ENCODE results near the gene PHF21A.

The PHF21A gene

DNA sequence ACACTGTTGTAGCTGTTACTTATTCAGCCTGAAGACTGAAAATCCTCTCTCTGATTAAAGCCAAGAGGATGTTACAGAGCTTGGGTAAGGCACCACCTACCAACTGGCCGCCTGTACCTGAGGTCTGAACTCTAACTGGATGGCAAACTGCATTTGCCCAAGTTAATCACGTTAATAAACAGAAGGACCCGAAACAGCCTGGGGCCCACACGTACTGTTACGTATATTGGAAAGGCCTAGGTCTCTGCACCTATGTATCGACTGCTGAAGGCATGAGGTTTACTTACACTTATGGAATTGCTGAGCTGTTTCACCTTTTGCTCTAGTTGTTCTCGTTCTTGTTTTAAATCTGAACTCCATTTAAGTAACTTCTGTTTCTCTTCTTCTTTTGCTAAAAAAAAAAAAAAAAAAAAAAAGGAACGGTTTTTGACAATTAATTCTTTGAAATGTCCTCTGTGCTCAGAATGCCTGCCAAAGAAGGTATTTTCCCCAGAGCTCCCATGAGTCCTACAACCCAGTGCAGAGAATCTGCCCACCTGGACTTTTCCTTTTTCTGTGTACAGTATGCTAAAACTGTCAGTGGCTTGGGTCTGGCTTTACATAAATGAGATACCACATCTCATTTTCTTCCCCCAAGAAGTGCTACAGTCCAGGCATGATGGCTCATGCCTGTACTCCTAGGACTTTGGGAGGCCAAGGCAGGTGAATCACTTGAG lies 185.7 kb downstream of the PHF21A start:
- Histone ChIP-seq H3K27ac (ENCODE audit: low read depth, low read length) (peak overlapping the region; percentile 69), H3K9me3 (ENCODE audit: insufficient read depth, low read length) (no peaks in the 10 kb centered on the region), H3K36me3 (ENCODE audit: low read length) (no peaks in the 10 kb centered on the region), H3K9ac (ENCODE audit: low read length) (no peak overlapping the region), H3K4me2 (ENCODE audit: low read depth, low read length, poor library complexity, severe bottlenecking) (no peak overlapping the region), H4K20me1 (ENCODE audit: low read depth, low read length) (no peaks in the 10 kb centered on the region), H3F3A (ENCODE audit: insufficient read depth) (peaks cover 46% of the 10 kb centered on the region), H3K27me3 (ENCODE audit: low read length) (no peaks in the 10 kb centered on the region), H3K4me3 (ENCODE audit: insufficient read depth, low read length, poor library complexity, severe bottlenecking) (no peak overlapping the region), H3K9me2 (replicated peaks; ENCODE audit: insufficient read depth, low read length) (no peaks in the 10 kb centered on the region), H3K79me2 (ENCODE audit: insufficient read depth, low read length) (0 out of 2 replicates have a peak, but pooled peaks cover 9% of the 10 kb centered on the region), H2AFZ (ENCODE audit: low read depth, low read length, severe bottlenecking) (no peak overlapping the region)
- TF ChIP-seq, protein P1, sequence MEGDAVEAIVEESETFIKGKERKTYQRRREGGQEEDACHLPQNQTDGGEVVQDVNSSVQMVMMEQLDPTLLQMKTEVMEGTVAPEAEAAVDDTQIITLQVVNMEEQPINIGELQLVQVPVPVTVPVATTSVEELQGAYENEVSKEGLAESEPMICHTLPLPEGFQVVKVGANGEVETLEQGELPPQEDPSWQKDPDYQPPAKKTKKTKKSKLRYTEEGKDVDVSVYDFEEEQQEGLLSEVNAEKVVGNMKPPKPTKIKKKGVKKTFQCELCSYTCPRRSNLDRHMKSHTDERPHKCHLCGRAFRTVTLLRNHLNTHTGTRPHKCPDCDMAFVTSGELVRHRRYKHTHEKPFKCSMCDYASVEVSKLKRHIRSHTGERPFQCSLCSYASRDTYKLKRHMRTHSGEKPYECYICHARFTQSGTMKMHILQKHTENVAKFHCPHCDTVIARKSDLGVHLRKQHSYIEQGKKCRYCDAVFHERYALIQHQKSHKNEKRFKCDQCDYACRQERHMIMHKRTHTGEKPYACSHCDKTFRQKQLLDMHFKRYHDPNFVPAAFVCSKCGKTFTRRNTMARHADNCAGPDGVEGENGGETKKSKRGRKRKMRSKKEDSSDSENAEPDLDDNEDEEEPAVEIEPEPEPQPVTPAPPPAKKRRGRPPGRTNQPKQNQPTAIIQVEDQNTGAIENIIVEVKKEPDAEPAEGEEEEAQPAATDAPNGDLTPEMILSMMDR (IDR thresholded peaks at IDR 0.05; ENCODE audit: insufficient read depth, low read length, poor library complexity, severe bottlenecking), result no peak
- TF ChIP-seq EZH2phosphoT487 (conservative IDR thresholded peaks at IDR 0.05; ENCODE audit: low read length), result no peak

DNA sequence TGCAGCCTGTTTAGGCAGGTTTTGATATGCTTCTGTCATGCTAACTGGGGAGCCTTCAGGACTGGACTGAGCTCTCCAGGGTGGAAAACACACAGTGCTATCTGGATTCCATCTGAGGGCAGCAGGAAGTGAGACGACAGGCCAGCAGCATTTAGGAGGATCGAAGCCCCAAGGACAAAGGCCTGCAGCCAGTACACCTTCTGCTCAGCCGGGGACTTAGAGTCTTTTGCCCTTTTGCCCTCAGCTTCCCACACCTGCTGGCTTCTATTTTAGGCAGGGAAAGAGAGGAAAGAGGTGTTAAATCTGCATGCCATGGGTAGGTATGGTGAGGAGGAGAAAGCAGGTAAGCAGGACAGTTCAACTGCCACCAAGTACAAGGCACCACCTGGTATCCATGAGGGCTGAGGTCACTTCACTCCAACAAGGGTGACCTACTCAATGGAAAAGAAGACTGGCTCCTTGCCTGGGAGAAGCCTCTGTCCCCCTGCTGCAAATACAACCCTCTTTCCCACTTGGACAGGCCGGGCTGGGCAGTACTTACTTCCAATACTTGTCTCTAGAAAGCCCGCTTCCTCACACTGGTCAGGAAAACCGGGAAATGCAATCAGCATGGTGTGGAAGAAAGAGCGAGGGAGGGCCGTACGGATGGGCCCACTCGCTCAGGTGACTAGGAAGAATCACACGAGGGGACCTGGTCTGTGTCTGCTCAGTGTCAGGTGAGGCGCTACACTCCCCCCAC lies 186.5 kb downstream of the PHF21A start:
- H3K9ac ChIP-seq (ENCODE audit: low read length), result no peak overlapping the region
- no peak overlapping the region for H3K4me2 ChIP-seq (ENCODE audit: low read depth, low read length, poor library complexity, severe bottlenecking)
- no peak overlapping the region for H2AFZ ChIP-seq (ENCODE audit: low read depth, low read length, severe bottlenecking)
- H3K27ac ChIP-seq (ENCODE audit: low read depth, low read length), result peak overlapping the region; percentile 69; the same call in 1 of the 2 replicates
- no peaks in the 10 kb centered on the region for H3K9me2 ChIP-seq (replicated peaks; ENCODE audit: insufficient read depth, low read length)
- H3F3A ChIP-seq (ENCODE audit: insufficient read depth), result peaks cover 48% of the 10 kb centered on the region
- TF ChIP-seq, protein P1 (IDR thresholded peaks at IDR 0.05; ENCODE audit: insufficient read depth, low read length, poor library complexity, severe bottlenecking), result no peak
- no peak for TF ChIP-seq EZH2phosphoT487 (conservative IDR thresholded peaks at IDR 0.05; ENCODE audit: low read length)
- no peak overlapping the region for H3K4me3 ChIP-seq (ENCODE audit: insufficient read depth, low read length, poor library complexity, severe bottlenecking)
- H4K20me1 ChIP-seq (ENCODE audit: low read depth, low read length), result no peaks in the 10 kb centered on the region
- H3K79me2 ChIP-seq (ENCODE audit: insufficient read depth, low read length), result 0 out of 2 replicates have a peak, but pooled peaks cover 9% of the 10 kb centered on the region
- H3K9me3 ChIP-seq (ENCODE audit: insufficient read depth, low read length), result no peaks in the 10 kb centered on the region
- no peaks in the 10 kb centered on the region for H3K36me3 ChIP-seq (ENCODE audit: low read length)
- H3K27me3 ChIP-seq (ENCODE audit: low read length), result no peaks in the 10 kb centered on the region

DNA sequence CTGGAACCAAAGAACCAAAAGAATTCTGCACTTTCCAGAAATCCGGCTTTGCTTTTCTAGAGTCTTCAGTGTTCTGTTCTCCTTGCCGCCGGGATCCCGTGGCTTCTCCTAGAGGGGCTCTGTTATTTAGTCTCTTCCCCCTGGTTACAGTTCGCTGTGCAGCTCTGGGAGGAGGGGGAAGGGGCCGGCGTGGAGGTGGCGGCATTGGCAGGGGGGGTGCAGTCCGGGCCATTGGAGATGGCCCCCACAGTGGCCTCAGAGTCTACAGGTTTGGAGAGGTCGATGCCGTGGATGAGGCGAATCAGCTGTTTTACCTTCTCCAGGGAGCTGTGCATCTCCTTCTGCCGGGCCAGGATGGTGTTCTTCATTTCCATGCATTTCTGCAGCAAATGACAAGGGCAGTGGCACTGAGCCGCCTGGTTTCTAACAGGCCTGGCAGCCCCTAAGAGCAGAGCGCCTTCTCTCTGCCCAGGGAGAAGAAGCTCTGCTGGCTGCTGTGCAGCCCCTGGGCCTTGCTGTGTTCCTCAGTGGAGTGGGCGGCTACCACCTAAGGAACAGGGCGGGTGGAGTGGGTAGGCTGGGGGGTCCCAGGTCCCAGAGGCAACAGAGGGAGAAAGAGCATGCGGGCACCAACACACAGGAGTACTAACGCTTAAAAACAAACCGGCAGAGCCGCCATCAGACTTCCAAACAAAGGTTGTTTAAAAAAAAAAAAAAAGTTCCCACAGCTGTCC lies 187.2 kb downstream of the PHF21A start:
- Histone ChIP-seq H3K4me2 (ENCODE audit: low read depth, low read length, poor library complexity, severe bottlenecking) (peak overlapping the region; percentile 93), H2AFZ (ENCODE audit: low read depth, low read length, severe bottlenecking) (no peak overlapping the region), H3K79me2 (ENCODE audit: insufficient read depth, low read length) (0 out of 2 replicates have a peak, but pooled peaks cover 9% of the 10 kb centered on the region), H3K36me3 (ENCODE audit: low read length) (no peaks in the 10 kb centered on the region), H3K27me3 (ENCODE audit: low read length) (no peaks in the 10 kb centered on the region), H3F3A (ENCODE audit: insufficient read depth) (peaks cover 46% of the 10 kb centered on the region), H3K9me2 (replicated peaks; ENCODE audit: insufficient read depth, low read length) (no peaks in the 10 kb centered on the region), H4K20me1 (ENCODE audit: low read depth, low read length) (no peaks in the 10 kb centered on the region), H3K9ac (ENCODE audit: low read length) (peak overlapping the region; percentile 62), H3K27ac (ENCODE audit: low read depth, low read length) (peak overlapping the region; percentile 89), H3K4me3 (ENCODE audit: insufficient read depth, low read length, poor library complexity, severe bottlenecking) (peak overlapping the region; percentile 78), H3K9me3 (ENCODE audit: insufficient read depth, low read length) (no peaks in the 10 kb centered on the region)
- no peak for TF ChIP-seq EZH2phosphoT487 (conservative IDR thresholded peaks at IDR 0.05; ENCODE audit: low read length)
- TF ChIP-seq, protein P1 (IDR thresholded peaks at IDR 0.05; ENCODE audit: insufficient read depth, low read length, poor library complexity, severe bottlenecking), result no peak
